HEK293T (cell line): Measurements from ENCODE around the gene SNX33.

Experiments used
- CTCF ChIA-PET: fragments of 350-600 bp; formaldehyde crosslinking; extraction: SDS; loops from one replicate; lab custom pipeline; 2021; ENCODE audit warnings: antibody characterized with exemption, inconsistent platforms; lab: Yijun Ruan, JAX
- POLR2A ChIA-PET: fragments of 350-600 bp; formaldehyde crosslinking; extraction: SDS; loops from one replicate; lab custom pipeline; 2020; ENCODE audit warnings: antibody characterized with exemption, inconsistent platforms; lab: Yijun Ruan, JAX
- DNase-seq: peaks from one replicate; pipeline ENCODE4 v3.0.0; 2012; ENCODE audit warnings: mixed read lengths; ENCODE audit errors: extremely low spot score
- ARNT ChIP-seq: fragments of 450-650 bp; IDR thresholded peaks from 2 replicates; pipeline ENCODE4 v1.6.1; 2017; ENCODE audit warnings: mild to moderate bottlenecking
- BHLHE40 ChIP-seq: fragments of 450-650 bp; IDR thresholded peaks from 2 replicates; pipeline ENCODE4 v1.6.1; 2016; ENCODE audit warnings: mild to moderate bottlenecking, moderate library complexity, borderline replicate concordance
- CTBP1 ChIP-seq: fragments of 450-650 bp; IDR thresholded peaks from 2 replicates; pipeline ENCODE4 v1.6.1; 2016; ENCODE audit warnings: borderline replicate concordance
- ELF4 ChIP-seq: fragments of 450-650 bp; IDR thresholded peaks from 2 replicates; pipeline ENCODE4 v1.6.1; 2017; ENCODE audit warnings: antibody characterized with exemption
- FOXA1 ChIP-seq: fragments of 450-650 bp; IDR thresholded peaks from 2 replicates; pipeline ENCODE4 v1.6.1; 2016; ENCODE audit warnings: mild to moderate bottlenecking
- FOXK2 ChIP-seq: fragments of 450-650 bp; IDR thresholded peaks from 2 replicates; pipeline ENCODE4 v1.6.1; 2016; ENCODE audit warnings: mild to moderate bottlenecking
- FOXM1 ChIP-seq: fragments of 450-650 bp; IDR thresholded peaks from 2 replicates; pipeline ENCODE4 v1.6.1; 2017; ENCODE audit warnings: mild to moderate bottlenecking, borderline replicate concordance
- HDGF ChIP-seq: fragments of 450-650 bp; IDR thresholded peaks from 2 replicates; pipeline ENCODE4 v1.6.1; 2017; ENCODE audit warnings: antibody characterized with exemption, borderline replicate concordance
- L3MBTL2 ChIP-seq: fragments of 450-650 bp; conservative IDR thresholded peaks from 2 replicates; pipeline ENCODE4 v1.6.1; 2016; ENCODE audit warnings: mild to moderate bottlenecking
- LEF1 ChIP-seq: fragments of 450-650 bp; IDR thresholded peaks from 2 replicates; pipeline ENCODE4 v1.6.1; 2017; ENCODE audit warnings: mild to moderate bottlenecking, borderline replicate concordance
- NFRKB ChIP-seq: fragments of 450-650 bp; IDR thresholded peaks from 2 replicates; pipeline ENCODE4 v1.6.1; 2016; ENCODE audit warnings: mild to moderate bottlenecking, moderate library complexity
- PKNOX1 ChIP-seq: fragments of 450-650 bp; IDR thresholded peaks from 2 replicates; pipeline ENCODE4 v1.6.1; 2016
- SP1 ChIP-seq: fragments of 450-650 bp; IDR thresholded peaks from 2 replicates; pipeline ENCODE4 v1.6.1; 2017
- SUZ12 ChIP-seq: fragments of 450-650 bp; IDR thresholded peaks from 2 replicates; pipeline ENCODE4 v1.6.1; 2016; ENCODE audit warnings: mild to moderate bottlenecking
- TARDBP ChIP-seq: fragments of 450-650 bp; IDR thresholded peaks from 2 replicates; pipeline ENCODE4 v1.6.1; 2016
- ZNF384 ChIP-seq: fragments of 450-650 bp; IDR thresholded peaks from 2 replicates; pipeline ENCODE4 v1.6.1; 2016

The SNX33 gene

GRCh38 chr15:75672646-75673425 lies 25.1 kb downstream of the SNX33 start:
- TF ChIP-seq CTBP1, result no peak
- TF ChIP-seq SUZ12, result no peak
- no peak for TF ChIP-seq ELF4
- no peak for TF ChIP-seq PKNOX1
- TF ChIP-seq BHLHE40, result no peak
- TF ChIP-seq LEF1, result no peak
- no peak for TF ChIP-seq NFRKB
- no peak for TF ChIP-seq ARNT
- TF ChIP-seq FOXM1, result no peak
- ChIA-PET POLR2A (interaction anchor here (0.8 to 3.7 kb wide), 11 partner anchors 12 to 305 kb away, joined by 3 to 19 read pairs (median 4); partner anchors contain the start of genes IMP3, SIN3A, SNUPN and SNX33), CTCF (interaction anchor here (0.6 to 1.9 kb wide), 7 partner anchors 11 to 305 kb away, joined by 3 to 10 read pairs (median 4); partner anchors contain the start of genes SNUPN and SNX33)
- DNase-seq, result no peak

DNA sequence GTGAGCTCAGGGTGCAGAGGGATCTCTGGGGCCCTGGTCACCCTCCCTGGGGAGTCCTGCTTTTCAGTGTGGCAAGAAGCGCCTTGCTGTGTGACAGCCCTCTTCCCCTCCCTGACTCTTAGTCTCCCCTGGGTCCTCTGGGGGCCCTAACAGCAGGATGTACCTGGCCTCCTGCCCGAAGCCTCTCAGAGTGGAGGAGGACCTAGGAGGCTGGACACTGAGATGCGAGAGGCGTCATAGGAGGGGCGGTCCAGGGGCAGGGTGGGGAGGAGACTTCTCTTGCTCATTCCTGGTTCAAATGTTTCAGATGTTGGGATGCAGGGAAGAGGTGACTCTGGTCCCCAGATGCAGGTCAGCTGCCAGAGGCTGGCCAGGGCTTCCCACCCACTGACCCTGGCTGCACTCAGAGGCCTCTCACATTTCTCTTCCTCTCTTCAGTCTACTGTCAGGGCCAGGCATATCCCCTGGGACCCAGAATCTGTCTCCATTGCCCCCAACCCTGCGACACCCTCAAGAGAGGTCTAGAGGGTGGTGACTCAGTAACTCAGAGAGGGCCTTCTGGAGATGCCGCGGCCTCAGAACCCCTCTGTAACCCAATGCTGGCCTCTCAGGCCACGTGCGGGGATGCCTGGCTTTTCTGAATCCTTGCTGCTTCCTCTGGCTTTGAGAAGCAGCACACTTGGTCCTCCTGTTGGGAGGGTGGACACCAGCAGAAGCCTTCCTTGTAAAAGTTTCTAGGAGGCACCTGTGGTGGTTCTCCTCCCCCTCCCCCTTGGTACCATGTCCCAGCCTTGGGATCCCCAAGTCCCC lies 25.9 kb downstream of the SNX33 start:
- TF ChIP-seq ELF4 (no peak), SP1 (no peak), LEF1 (no peak), SUZ12 (no peak), FOXA1 (no peak), TARDBP (no peak), ARNT (no peak), L3MBTL2 (no peak), BHLHE40 (no peak), FOXM1 (no peak)
- ChIA-PET POLR2A (interaction anchor here (0.9 to 3.7 kb wide), 8 partner anchors 26 to 306 kb away, joined by 3 to 19 read pairs (median 4); partner anchors contain the start of genes IMP3, SIN3A, SNUPN and SNX33), CTCF (interaction anchor here (0.6 to 1.9 kb wide), 5 partner anchors 11 to 306 kb away, joined by 3 to 10 read pairs (median 4); partner anchors contain the start of genes SNUPN and SNX33)
- DNase-seq, result no peak

DNA sequence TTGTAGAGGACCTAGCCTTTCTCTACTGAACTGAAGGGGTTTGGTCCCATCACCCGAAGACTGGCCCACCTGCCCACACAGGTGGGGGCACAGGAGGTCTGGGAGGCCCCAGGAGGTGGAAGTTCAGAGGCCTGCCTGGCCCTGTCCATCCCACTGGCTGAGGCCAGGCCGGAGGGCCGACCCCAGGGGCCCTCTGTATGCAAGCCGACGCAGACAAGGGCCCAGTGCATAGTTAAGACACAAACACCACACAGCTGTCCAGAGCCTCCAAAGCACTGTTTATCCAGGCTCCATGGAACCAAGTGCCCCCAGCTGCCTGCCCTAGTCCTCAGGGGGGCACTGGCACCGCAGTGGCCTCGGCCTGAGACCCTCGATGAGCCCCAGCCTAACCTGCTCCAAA lies 26.7 kb downstream of the SNX33 start:
- CTCF ChIA-PET, result interaction anchor here (0.9 kb wide), 1 partner anchor 12 kb away, joined by 3 read pairs; no protein-coding TSS in a partner anchor
- TF ChIP-seq PKNOX1 (no peak), NFRKB (no peak), LEF1 (no peak), FOXA1 (no peak), SP1 (no peak), BHLHE40 (no peak)
- no peak for DNase-seq
- POLR2A ChIA-PET, result interaction anchor here (1.3 to 2.0 kb wide), 2 partner anchors 13 to 34 kb away, joined by 3 to 9 read pairs; partner anchors contain the start of gene IMP3

DNA sequence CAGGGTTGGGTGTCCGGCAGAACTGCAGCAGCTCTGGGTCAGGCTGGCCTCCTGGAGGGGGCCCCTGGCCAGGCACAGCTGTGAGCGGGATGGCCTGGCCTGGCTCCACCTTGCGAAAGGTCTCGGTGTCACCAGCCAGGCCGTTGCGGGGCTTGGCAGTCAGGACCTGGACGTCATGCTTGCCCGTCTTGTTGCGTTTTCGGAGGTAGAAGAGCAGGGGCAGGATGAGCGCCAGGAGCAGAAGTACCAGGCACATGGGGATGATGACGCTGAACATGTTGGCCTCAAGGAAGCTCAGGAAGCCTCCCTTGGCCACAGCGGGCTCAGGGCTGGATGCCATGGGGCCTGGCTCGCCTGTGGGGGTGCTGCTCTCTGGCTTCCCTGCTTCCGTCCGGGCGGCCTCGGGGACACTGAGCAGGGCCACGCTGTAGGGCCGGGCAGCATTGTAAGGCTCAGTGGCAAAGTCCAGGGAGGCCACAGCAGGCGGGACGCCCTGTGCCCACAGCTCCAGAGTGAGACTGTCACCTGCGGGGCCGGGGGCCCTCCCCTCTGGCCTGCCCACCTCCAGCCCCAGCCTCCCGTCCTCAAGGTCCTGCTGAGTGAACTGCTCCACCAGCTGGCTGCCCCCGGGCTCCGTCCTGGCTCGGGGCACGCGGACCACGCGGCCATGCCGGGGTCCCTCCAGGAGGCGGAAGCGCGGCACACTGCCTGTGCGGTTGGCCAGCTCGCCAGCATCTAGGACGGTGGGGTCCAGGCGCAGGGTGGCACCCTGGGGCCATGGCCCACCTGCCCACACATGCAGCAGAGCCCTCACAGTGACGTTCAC lies 28.1 kb downstream of the SNX33 start:
- no peak for DNase-seq
- TF ChIP-seq ELF4, result no peak
- no peak for TF ChIP-seq FOXA1
- TF ChIP-seq ZNF384, result no peak
- no peak for TF ChIP-seq TARDBP
- no peak for TF ChIP-seq ARNT
- TF ChIP-seq FOXM1, result no peak
- TF ChIP-seq SUZ12, result no peak
- TF ChIP-seq NFRKB, result no peak
- TF ChIP-seq SP1, result no peak
- TF ChIP-seq BHLHE40, result no peak
- TF ChIP-seq CTBP1, result no peak
- no peak for TF ChIP-seq HDGF
- TF ChIP-seq FOXK2, result no peak
- no peak for TF ChIP-seq PKNOX1
- no peak for TF ChIP-seq L3MBTL2
- ChIA-PET POLR2A (interaction anchor here (1.3 to 2.0 kb wide), 3 partner anchors 14 to 308 kb away, joined by 3 to 9 read pairs (median 7); partner anchors contain the start of genes IMP3 and MAN2C1), CTCF (interaction anchor here (0.6 kb wide), 1 partner anchor 28 kb away, joined by 4 read pairs; the partner anchor contains the start of gene SNX33)
